ENCODE measurements around the gene G6PC1.

GRCh38 chr17:42866216-42866615 lies 34.4 kb upstream of the G6PC1 start:
- TF ChIP-seq TAF1 (IDR thresholded peaks at IDR 0.05; ENCODE audit: low read depth, low read length) = no peak
- no peak for TF ChIP-seq POLR2AphosphoS5 (IDR thresholded peaks at IDR 0.05; ENCODE audit: low read depth, low read length)
- no peak for TF ChIP-seq POLR2A (IDR thresholded peaks at IDR 0.05; ENCODE audit: low read depth, low read length)
